ENCODE results near the gene BPIFB6.

DNA sequence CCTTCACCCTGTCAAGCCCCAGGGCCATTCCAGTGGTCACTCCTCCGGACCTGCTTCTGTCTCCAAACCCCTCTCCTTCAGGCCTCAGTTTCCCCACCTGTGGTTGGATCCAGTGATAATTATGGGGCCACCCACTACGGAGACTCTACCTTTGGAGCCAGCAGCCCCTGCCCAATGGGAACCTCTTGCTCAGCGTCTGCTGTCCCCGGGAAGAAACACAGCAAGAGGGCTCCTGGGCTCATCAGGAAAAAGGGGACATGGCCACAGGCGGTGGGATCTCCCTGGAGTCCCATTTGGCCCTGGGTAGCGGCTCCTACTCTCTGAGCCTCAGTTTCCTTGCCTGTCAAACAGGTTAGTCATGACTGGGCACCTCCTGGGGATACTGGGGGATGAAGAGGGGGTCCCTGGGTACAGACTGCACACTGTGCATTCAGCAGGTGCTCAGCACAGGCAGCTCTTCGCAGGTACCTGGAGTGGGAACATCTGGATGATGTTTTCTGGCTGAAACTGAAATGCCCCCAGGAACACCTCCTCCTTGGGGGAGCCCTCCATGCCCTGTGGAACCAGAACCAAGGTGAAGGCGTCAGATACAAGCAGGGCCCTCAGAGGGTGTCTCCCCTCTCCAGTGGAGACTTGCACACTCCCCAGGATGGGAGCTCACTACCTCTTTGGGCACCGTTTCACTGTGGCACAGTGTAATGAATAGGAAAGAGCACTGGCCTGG, 46.7 kb upstream of the BPIFB6 start:
- no peak for TF ChIP-seq EZH2 (optimal IDR thresholded peaks at IDR 0.05; ENCODE audit: low read depth, low read length)
- no peak for TF ChIP-seq CTCF (IDR thresholded peaks at IDR 0.05; ENCODE audit: low read length)
- TF ChIP-seq EZH2phosphoT487 (IDR thresholded peaks at IDR 0.05; ENCODE audit: low read length): no peak

All from MM.1S (cell line).